ENCODE measurements around the gene RBM11.

Gene RBM11

DNA sequence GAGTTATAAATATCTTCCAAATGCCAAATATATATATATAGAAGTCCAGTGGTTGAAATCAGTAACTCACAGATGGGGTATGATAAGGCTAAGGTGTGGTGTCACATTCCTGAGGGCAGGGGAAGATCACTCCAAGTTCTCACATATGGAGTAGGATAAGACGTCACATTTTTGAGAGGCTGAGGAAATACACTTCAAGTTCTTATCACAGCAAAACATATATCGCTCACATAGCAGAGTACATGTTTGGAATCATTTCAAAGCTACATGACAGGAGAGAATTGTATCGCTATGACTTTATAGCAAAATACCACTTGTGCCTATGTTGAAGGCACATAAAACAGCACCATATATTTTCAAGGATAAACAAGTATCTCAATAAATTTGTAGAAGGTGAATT lies 55.1 kb downstream of the RBM11 start:
- no peak for DNase-seq (ENCODE audit: low spot score)

DNA sequence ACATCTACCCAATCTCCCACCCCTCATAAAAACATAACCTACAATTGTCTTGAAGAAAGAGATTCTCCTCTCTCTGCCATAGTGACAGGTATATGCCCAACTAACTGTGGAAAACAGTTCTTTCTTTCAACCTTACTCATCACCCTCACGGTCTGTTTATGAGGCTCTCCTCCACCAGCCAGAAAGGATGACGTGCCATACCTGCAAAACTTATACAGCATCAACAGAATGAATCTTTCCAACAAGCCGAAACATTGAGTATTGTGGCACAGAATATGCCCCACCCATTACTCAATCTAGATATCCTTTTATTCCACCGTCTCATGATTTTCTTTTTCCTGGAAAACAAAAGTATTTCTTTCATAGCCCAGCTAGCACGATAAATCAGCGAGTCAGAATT lies 55.7 kb downstream of the RBM11 start:
- no peak for DNase-seq (ENCODE audit: low spot score)

DNA sequence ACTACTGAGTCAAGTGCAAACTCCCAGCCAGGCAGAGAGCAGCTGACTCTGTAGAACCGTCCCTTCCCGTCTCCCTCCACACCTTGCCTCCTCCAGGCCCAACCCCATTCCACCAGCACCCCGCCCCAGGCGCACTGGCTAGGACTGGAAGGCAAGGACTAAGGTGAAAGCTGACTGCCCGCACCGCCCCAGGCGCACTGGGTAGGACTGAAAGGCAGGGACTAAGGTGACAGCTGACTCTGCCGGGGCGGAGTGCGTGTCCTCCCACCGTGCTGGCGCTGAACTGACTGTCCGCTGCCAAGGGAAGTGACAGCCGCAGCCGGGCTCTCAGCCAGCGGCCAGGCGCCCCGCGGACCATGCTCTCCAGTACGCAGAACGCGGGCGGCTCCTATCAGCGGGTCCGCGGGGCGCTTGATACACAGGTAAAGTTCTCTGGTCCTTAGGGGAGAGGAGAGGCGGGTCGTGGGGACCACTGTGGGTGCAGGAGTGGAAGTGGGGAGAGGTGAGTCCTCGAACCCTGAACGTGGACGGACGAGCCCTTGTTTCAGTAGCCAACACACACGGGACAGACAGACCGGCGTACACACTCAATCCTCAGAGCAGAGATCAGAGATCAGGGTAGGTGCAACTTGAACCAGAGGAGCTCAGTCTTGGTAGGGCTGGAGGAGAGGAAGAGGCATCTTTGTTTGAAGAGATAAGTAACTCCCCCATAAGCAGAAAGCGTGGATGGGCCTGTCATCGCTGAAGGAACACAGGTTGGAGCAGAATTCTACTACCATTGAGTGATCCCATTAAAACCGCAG lies 58.0 kb downstream of the RBM11 start:
- no peak for DNase-seq (ENCODE audit: low spot score)

DNA sequence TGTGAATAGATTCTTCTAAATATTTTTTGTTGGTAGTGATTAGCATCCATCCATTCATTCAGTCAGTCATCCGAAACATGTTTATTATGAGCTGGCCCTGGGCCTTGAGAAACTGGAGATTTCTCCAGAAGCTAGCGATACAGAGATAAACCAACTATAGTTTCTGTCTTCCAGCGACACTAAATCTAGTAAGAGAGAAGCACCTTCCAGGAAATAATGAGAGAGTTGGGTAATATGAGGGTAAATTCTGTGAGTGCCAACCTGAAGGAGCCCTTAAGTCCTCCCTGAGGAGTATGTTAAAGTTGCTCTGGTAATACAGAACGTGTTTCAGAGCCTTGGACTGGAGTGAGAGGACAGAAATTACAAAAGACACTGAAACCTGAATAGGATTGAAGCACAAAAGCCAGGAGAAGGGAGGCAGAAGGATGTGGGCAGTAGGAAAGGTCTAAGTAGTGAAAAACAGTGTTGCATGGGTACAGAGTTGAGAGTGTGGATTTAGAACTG lies 59.8 kb downstream of the RBM11 start:
- no peak for DNase-seq (ENCODE audit: low spot score)

Measured in HuH-7.5 (cell line).